ENCODE results near the gene SMIM13.

- no peak for TF ChIP-seq CTCF (IDR thresholded peaks at IDR 0.05)
- TF ChIP-seq POLR2A (IDR thresholded peaks at IDR 0.05), result no peak
Observed at GRCh38 chr6:11152581-11152980, 58.9 kb downstream of the SMIM13 start.

Measured in esophagus squamous epithelium (tissue), 4 donors.